Measurements from ENCODE around the gene CPNE2.

CPNE2 gene

GRCh38 chr16:57165483-57165882 is 73.1 kb downstream of the CPNE2 start:
- Histone ChIP-seq H3K4me2 (ENCODE audit: insufficient read depth, low read length) (no peak overlapping the region), H3K9ac (ENCODE audit: low read depth, low read length) (no peak overlapping the region), H2AFZ (ENCODE audit: low read depth, low read length) (no peak overlapping the region), H3K4me3 (ENCODE audit: low read depth in 1 of 2, low read length in 2 of 2) (no peak overlapping the region), H3K27ac (ENCODE audit: low read length) (no peak overlapping the region), H3K27me3 (ENCODE audit: insufficient read depth, low read length, poor library complexity) (no peaks in the 10 kb centered on the region), H4K20me1 (ENCODE audit: insufficient read depth, low read length) (peaks cover 5% of the 10 kb centered on the region; the same call in 1 of the 2 replicates), H3K36me3 (ENCODE audit: insufficient read depth, low read length) (peaks cover 86% of the 10 kb centered on the region), H3K9me3 (ENCODE audit: insufficient read depth, low read length, severe bottlenecking) (no peaks in the 10 kb centered on the region), H3K79me2 (ENCODE audit: insufficient read depth, low read length) (no peaks in the 10 kb centered on the region), H3K4me1 (ENCODE audit: insufficient read depth, low read length) (no peaks in the 10 kb centered on the region)
- ATAC-seq (ENCODE audit: insufficient read depth, low read depth): no peak
- DNase-seq: no peak
- TF ChIP-seq EZH2 (IDR thresholded peaks at IDR 0.05; ENCODE audit: borderline replicate concordance, low read depth, low read length, severe bottlenecking): no peak
- TF ChIP-seq CTCF (IDR thresholded peaks at IDR 0.05; ENCODE audit: borderline replicate concordance, extremely low read depth, low read length, poor library complexity, severe bottlenecking): no peak

GRCh38 chr16:57165938-57166337 is 73.6 kb downstream of the CPNE2 start:
- ATAC-seq (ENCODE audit: insufficient read depth, low read depth) (no peak), DNase-seq (no peak)
- no peak overlapping the region for H3K27ac ChIP-seq (ENCODE audit: low read length)
- H3K27me3 ChIP-seq (ENCODE audit: insufficient read depth, low read length, poor library complexity): no peaks in the 10 kb centered on the region
- H3K36me3 ChIP-seq (ENCODE audit: insufficient read depth, low read length): peaks cover 87% of the 10 kb centered on the region
- peaks cover 5% of the 10 kb centered on the region; the same call in 1 of the 2 replicates for H4K20me1 ChIP-seq (ENCODE audit: insufficient read depth, low read length)
- no peak overlapping the region for H3K4me2 ChIP-seq (ENCODE audit: insufficient read depth, low read length)
- H3K9ac ChIP-seq (ENCODE audit: low read depth, low read length): no peak overlapping the region
- H3K4me3 ChIP-seq (ENCODE audit: low read depth in 1 of 2, low read length in 2 of 2): no peak overlapping the region
- H2AFZ ChIP-seq (ENCODE audit: low read depth, low read length): no peak overlapping the region
- no peaks in the 10 kb centered on the region for H3K79me2 ChIP-seq (ENCODE audit: insufficient read depth, low read length)
- no peak for TF ChIP-seq EZH2 (IDR thresholded peaks at IDR 0.05; ENCODE audit: borderline replicate concordance, low read depth, low read length, severe bottlenecking)
- TF ChIP-seq CTCF (IDR thresholded peaks at IDR 0.05; ENCODE audit: borderline replicate concordance, extremely low read depth, low read length, poor library complexity, severe bottlenecking): no peak
- no peaks in the 10 kb centered on the region for H3K4me1 ChIP-seq (ENCODE audit: insufficient read depth, low read length)
- H3K9me3 ChIP-seq (ENCODE audit: insufficient read depth, low read length, severe bottlenecking): no peaks in the 10 kb centered on the region

- DNase-seq: no peak
- Histone ChIP-seq H3K4me3 (ENCODE audit: low read depth in 1 of 2, low read length in 2 of 2) (no peak overlapping the region), H3K9ac (ENCODE audit: low read depth, low read length) (no peak overlapping the region), H3K27ac (ENCODE audit: low read length) (no peak overlapping the region), H3K27me3 (ENCODE audit: insufficient read depth, low read length, poor library complexity) (no peaks in the 10 kb centered on the region), H4K20me1 (ENCODE audit: insufficient read depth, low read length) (peaks cover 5% of the 10 kb centered on the region; the same call in 1 of the 2 replicates), H3K4me2 (ENCODE audit: insufficient read depth, low read length) (no peak overlapping the region), H3K36me3 (ENCODE audit: insufficient read depth, low read length) (peaks cover 88% of the 10 kb centered on the region), H3K79me2 (ENCODE audit: insufficient read depth, low read length) (no peaks in the 10 kb centered on the region), H2AFZ (ENCODE audit: low read depth, low read length) (no peak overlapping the region), H3K4me1 (ENCODE audit: insufficient read depth, low read length) (no peaks in the 10 kb centered on the region), H3K9me3 (ENCODE audit: insufficient read depth, low read length, severe bottlenecking) (no peaks in the 10 kb centered on the region)
- ATAC-seq (ENCODE audit: insufficient read depth, low read depth): no peak
- TF ChIP-seq EZH2 (IDR thresholded peaks at IDR 0.05; ENCODE audit: borderline replicate concordance, low read depth, low read length, severe bottlenecking) (no peak), CTCF (IDR thresholded peaks at IDR 0.05; ENCODE audit: borderline replicate concordance, extremely low read depth, low read length, poor library complexity, severe bottlenecking) (no peak)
Observed at GRCh38 chr16:57166451-57166850, 74.1 kb downstream of the CPNE2 start.

GRCh38 chr16:57166951-57167350 is 74.6 kb downstream of the CPNE2 start:
- no peak for TF ChIP-seq EZH2 (IDR thresholded peaks at IDR 0.05; ENCODE audit: borderline replicate concordance, low read depth, low read length, severe bottlenecking)
- TF ChIP-seq CTCF (IDR thresholded peaks at IDR 0.05; ENCODE audit: borderline replicate concordance, extremely low read depth, low read length, poor library complexity, severe bottlenecking): no peak
- no peak overlapping the region for H3K27ac ChIP-seq (ENCODE audit: low read length)
- H3K4me1 ChIP-seq (ENCODE audit: insufficient read depth, low read length): no peaks in the 10 kb centered on the region
- H4K20me1 ChIP-seq (ENCODE audit: insufficient read depth, low read length): peaks cover 5% of the 10 kb centered on the region; the same call in 1 of the 2 replicates
- DNase-seq (no peak), ATAC-seq (ENCODE audit: insufficient read depth, low read depth) (no peak)
- H3K27me3 ChIP-seq (ENCODE audit: insufficient read depth, low read length, poor library complexity): no peaks in the 10 kb centered on the region
- no peak overlapping the region for H3K4me2 ChIP-seq (ENCODE audit: insufficient read depth, low read length)
- peaks cover 90% of the 10 kb centered on the region for H3K36me3 ChIP-seq (ENCODE audit: insufficient read depth, low read length)
- H3K9ac ChIP-seq (ENCODE audit: low read depth, low read length): no peak overlapping the region
- no peaks in the 10 kb centered on the region for H3K9me3 ChIP-seq (ENCODE audit: insufficient read depth, low read length, severe bottlenecking)
- no peaks in the 10 kb centered on the region for H3K79me2 ChIP-seq (ENCODE audit: insufficient read depth, low read length)
- H2AFZ ChIP-seq (ENCODE audit: low read depth, low read length): no peak overlapping the region
- H3K4me3 ChIP-seq (ENCODE audit: low read depth in 1 of 2, low read length in 2 of 2): no peak overlapping the region

All from DND-41 (cell line).